IMR-90 (cell line): ENCODE results near the gene CHST3. TPM values are rescaled to one million over a fixed set of nuclear protein-coding genes. Genes with fewer than 3 reads are reported as not detected.

ENCODE experiments used
- ATAC-seq: fragments of 200-7000 bp; cut with Tn5 transposase; 2 replicates; pipeline ENCODE4 v1.9.1; 2020; ENCODE audit warnings: low read depth, mild to moderate bottlenecking, moderate library complexity
- BruUV-seq: library from RNA; stranded (reverse); fragments of 400-500 nt; replicated peaks from 2 replicates; lab custom pipeline; 2021; lab: Mats Ljungman, UMichigan
- CTCF ChIA-PET: fragments of 300-600 bp; formaldehyde crosslinking; extraction: SDS; loops from one replicate; lab custom pipeline; 2021; ENCODE audit warnings: antibody characterized with exemption; lab: Yijun Ruan, JAX
- POLR2A ChIA-PET: fragments of 300-600 bp; sonication (Branson Sonifier 250); formaldehyde crosslinking; loops from one replicate; lab custom pipeline; 2022; ENCODE audit warnings: antibody characterized with exemption; ENCODE audit not compliant: unreplicated experiment; lab: Charles Lee
- DNase-seq: peaks from one replicate; pipeline ENCODE4 v3.0.0; 2013
- H2AFZ ChIP-seq: replicated peaks from 2 replicates; pipeline ENCODE3; 2013; ENCODE audit warnings: low read length, mild to moderate bottlenecking; ENCODE audit not compliant: poor library complexity
- H2AK5ac ChIP-seq: 2 replicates; pipeline ENCODE4 v1.6.1; 2013; ENCODE audit warnings: low read depth, low read length, inconsistent platforms
- H2AK9ac ChIP-seq: replicated peaks from 2 replicates; pipeline ENCODE3; 2013; ENCODE audit warnings: mild to moderate bottlenecking, low read depth, low read length, moderate library complexity; ENCODE audit not compliant: poor library complexity
- H2BK120ac ChIP-seq: 2 replicates; pipeline ENCODE4 v1.6.1; 2013; ENCODE audit warnings: low read depth, low read length, inconsistent platforms
- H2BK15ac ChIP-seq: 3 replicates; pipeline ENCODE4 v1.6.1; 2013; ENCODE audit warnings: low read depth, low read length, inconsistent platforms
- H2BK20ac ChIP-seq: 2 replicates; pipeline ENCODE4 v1.6.1; 2013; ENCODE audit warnings: low read depth, mild to moderate bottlenecking, inconsistent platforms, low read length, moderate library complexity
- H2BK5ac ChIP-seq: 2 replicates; pipeline ENCODE4 v1.6.1; 2013; ENCODE audit warnings: mild to moderate bottlenecking, low read depth, low read length, inconsistent platforms; ENCODE audit not compliant: poor library complexity, severe bottlenecking
- H3K14ac ChIP-seq: replicated peaks from 2 replicates; pipeline ENCODE4 v1.6.1; 2013; ENCODE audit warnings: low read depth, low read length, inconsistent platforms
- H3K18ac ChIP-seq: 2 replicates; pipeline ENCODE4 v1.6.1; 2013; ENCODE audit warnings: low read depth, low read length, control low read depth
- H3K23ac ChIP-seq: 2 replicates; pipeline ENCODE4 v1.6.1; 2013; ENCODE audit warnings: low read depth, low read length, inconsistent platforms
- H3K27ac ChIP-seq: 2 replicates; pipeline ENCODE4 v1.5.1; 2013; ENCODE audit warnings: mild to moderate bottlenecking, control low read depth, low read length; ENCODE audit not compliant: insufficient read depth
- H3K27me3 ChIP-seq: 2 replicates; pipeline ENCODE4 v1.6.1; 2013; ENCODE audit warnings: low read length; ENCODE audit not compliant: control insufficient read depth, insufficient read depth
- H3K36me3 ChIP-seq: 2 replicates; pipeline ENCODE4 v1.6.1; 2013; ENCODE audit warnings: low read length, mixed read lengths; ENCODE audit not compliant: control insufficient read depth, insufficient read depth
- H3K4ac ChIP-seq: 2 replicates; pipeline ENCODE4 v1.6.1; 2013; ENCODE audit warnings: low read depth, low read length, inconsistent platforms
- H3K4me1 ChIP-seq: 2 replicates; pipeline ENCODE4 v1.6.1; 2013; ENCODE audit warnings: low read length, mixed read lengths; ENCODE audit not compliant: control insufficient read depth, insufficient read depth
- H3K4me2 ChIP-seq: 2 replicates; pipeline ENCODE4 v1.6.1; 2013; ENCODE audit warnings: low read depth, mild to moderate bottlenecking, control low read depth, low read length, moderate library complexity
- H3K4me3 ChIP-seq: 2 replicates; pipeline ENCODE4 v1.5.1; 2013; ENCODE audit warnings: low read depth, mild to moderate bottlenecking, control low read depth, low read length, moderate library complexity; ENCODE audit not compliant: insufficient read depth
- H3K56ac ChIP-seq: 2 replicates; pipeline ENCODE4 v1.6.1; 2013; ENCODE audit warnings: low read length, inconsistent platforms; ENCODE audit not compliant: insufficient read depth; ENCODE audit errors: extremely low read depth
- H3K79me1 ChIP-seq, 2 experiments: 2 replicates each; pipeline ENCODE4 v1.6.1; 2013; ENCODE audit warnings: low read length in 2 of 2, inconsistent platforms in 1 of 2, low read depth in 1 of 2
- H3K9ac ChIP-seq: 2 replicates; pipeline ENCODE4 v1.6.1; 2013; ENCODE audit warnings: low read depth, low read length, control low read depth
- H3K9me1 ChIP-seq: 2 replicates; pipeline ENCODE4 v1.6.1; 2013; ENCODE audit warnings: low read length, inconsistent platforms; ENCODE audit not compliant: insufficient read depth
- H3K9me3 ChIP-seq: 2 replicates; pipeline ENCODE4 v1.6.1; 2013; ENCODE audit warnings: low read length; ENCODE audit not compliant: control insufficient read depth, insufficient read depth
- H4K20me1 ChIP-seq: 2 replicates; pipeline ENCODE4 v1.6.1; 2013; ENCODE audit warnings: low read length, inconsistent platforms; ENCODE audit not compliant: insufficient read depth
- H4K5ac ChIP-seq: 2 replicates; pipeline ENCODE4 v1.6.1; 2013; ENCODE audit warnings: mild to moderate bottlenecking, low read depth, low read length, control low read depth
- H4K8ac ChIP-seq, 2 experiments: 2 replicates each; pipeline ENCODE4 v1.6.1; 2013; ENCODE audit warnings: low read depth in 2 of 2, low read length in 2 of 2, control low read depth in 1 of 2, inconsistent platforms in 1 of 2
- H4K91ac ChIP-seq: 2 replicates; pipeline ENCODE4 v1.6.1; 2013; ENCODE audit warnings: low read depth, low read length, inconsistent platforms; ENCODE audit not compliant: insufficient read depth
- whole genome bisulfite sequencing, 2 experiments: methylation state at CpG; one replicate each; pipeline versions ENCODE4 v1.1.5 to v1.1.7; 2013; ENCODE audit warnings: missing lambda C conversion rate in 2 of 2; ENCODE audit not compliant: insufficient read length in 1 of 2; ENCODE audit errors: extremely low coverage in 2 of 2; 5-methylcytosine and 5-hydroxymethylcytosine counted together
- dilution Hi-C: fragments of 300-500 bp; cut with HindIII; formaldehyde crosslinking; loops from one replicate; pipeline ENCODE4 v1.14.3; 2018; ENCODE audit warnings: low sequenced_read_pairs; ENCODE audit not compliant: unreplicated experiment
- in situ Hi-C: fragments of 300-500 bp; cut with MboI; formaldehyde crosslinking; loops from 3 replicates; pipeline ENCODE4 v1.14.3; 2019; ENCODE audit warnings: low sequenced_read_pairs, inconsistent platforms, mixed read lengths
- intact Hi-C: fragments of 100-400 bp; cut with micrococcal nuclease; formaldehyde crosslinking; loops from 2 replicates; pipeline ENCODE4 v1.10.0; 2022
- polyA plus RNA-seq, 3 experiments: library from polyadenylated mRNA; depleted of rRNA; stranded (reverse); fragments of >200 nt; gene quantifications; 2 replicates each; pipeline ENCODE4 v1.2.3, GENCODE V29; 2012; ENCODE audit warnings: low replicate concordance in 1 of 3
- total RNA-seq: library from RNA; depleted of rRNA; stranded (reverse); fragments of >200 nt; gene quantifications from 2 replicates; pipeline ENCODE4 v1.2.3, GENCODE V29; 2012
- TF ChIP-seq, protein P1 (sequence below): fragments of 150-350 bp; IDR thresholded peaks from 2 replicates; pipeline ENCODE4 v1.6.1; 2016; ENCODE audit warnings: low read depth, mild to moderate bottlenecking, low read length, moderate library complexity, borderline replicate concordance

Gene CHST3
- total and polyA plus RNA-seq, 2 of the 4 experiments (the other 2 are of a cell fraction) = 8.6 to 9.0 TPM

DNA sequence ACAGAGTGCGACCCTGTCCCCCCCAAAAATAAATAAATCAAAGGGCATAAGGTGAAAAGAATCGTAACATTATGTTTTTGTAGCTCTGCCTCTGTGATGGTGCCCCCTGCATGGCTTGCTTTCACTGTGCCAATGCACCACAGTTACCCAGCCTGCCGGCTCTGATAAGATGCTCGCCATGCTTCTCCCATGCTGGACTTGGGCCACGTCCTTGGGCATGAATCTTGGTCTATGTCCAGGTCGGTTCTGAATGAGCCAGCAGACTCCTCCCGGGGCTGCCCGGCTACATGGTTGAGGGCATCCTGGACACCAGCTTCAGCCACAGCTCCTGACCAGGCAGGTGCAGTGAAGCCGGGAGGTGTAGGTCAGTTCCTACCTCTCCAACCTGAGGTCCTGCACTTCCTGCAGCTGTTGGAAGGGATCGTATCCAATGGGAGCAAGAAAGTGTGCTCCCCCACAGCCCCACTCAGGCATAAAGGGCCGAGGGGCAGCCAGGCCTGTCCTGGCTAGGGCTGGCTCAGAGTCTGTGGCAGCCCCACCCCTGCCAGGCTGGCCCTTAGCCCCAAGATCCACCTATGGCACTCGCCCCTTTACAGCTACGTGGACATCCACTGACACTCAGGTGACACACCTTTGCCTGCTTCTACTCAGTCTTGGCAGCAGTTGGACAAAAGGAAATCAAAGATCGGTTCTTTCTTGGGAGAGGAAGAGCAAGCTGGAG is 34.1 kb downstream of the CHST3 start:
- H3K27ac ChIP-seq = peak overlapping the region; percentile 80
- TF ChIP-seq, protein P1, sequence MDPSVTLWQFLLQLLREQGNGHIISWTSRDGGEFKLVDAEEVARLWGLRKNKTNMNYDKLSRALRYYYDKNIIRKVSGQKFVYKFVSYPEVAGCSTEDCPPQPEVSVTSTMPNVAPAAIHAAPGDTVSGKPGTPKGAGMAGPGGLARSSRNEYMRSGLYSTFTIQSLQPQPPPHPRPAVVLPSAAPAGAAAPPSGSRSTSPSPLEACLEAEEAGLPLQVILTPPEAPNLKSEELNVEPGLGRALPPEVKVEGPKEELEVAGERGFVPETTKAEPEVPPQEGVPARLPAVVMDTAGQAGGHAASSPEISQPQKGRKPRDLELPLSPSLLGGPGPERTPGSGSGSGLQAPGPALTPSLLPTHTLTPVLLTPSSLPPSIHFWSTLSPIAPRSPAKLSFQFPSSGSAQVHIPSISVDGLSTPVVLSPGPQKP = no peak
- H3K23ac ChIP-seq = no peak overlapping the region
- H4K5ac ChIP-seq = peak overlapping the region; percentile 35; the same call in 1 of the 2 replicates
- peak overlapping the region; percentile 97 for H2AK9ac ChIP-seq
- no peaks in the 10 kb centered on the region for H4K20me1 ChIP-seq
- peaks cover 33 to 84% of the 10 kb centered on the region in 2 experiments for H3K79me1 ChIP-seq
- DNase-seq = no peak
- 0 out of 2 replicates have a peak overlapping the region, but pooled peaks have one; percentile 11 for H3K4me2 ChIP-seq
- peak overlapping the region; percentile 4; the same call in 1 of the 2 replicates for H3K18ac ChIP-seq
- H3K9me1 ChIP-seq = peaks cover 28% of the 10 kb centered on the region
- 58% methylated on average over 8 of the region's 14 CpGs; no CpG with 5 or more reads in 1 of the 2 experiments for WGBS, 2 experiments
- H2BK20ac ChIP-seq = peak overlapping the region; percentile 8; the same call in 1 of the 2 replicates
- peak overlapping the region; percentile 2 for H2BK5ac ChIP-seq
- peak overlapping the region; percentile 85 for H2AFZ ChIP-seq
- 0 out of 2 replicates have a peak overlapping the region, but pooled peaks have one; percentile 56 for H3K14ac ChIP-seq
- no peak overlapping the region for H3K56ac ChIP-seq
- no peak for ATAC-seq
- POLR2A ChIA-PET = interaction anchor here (1.0 kb wide), 1 partner anchor 11 kb away, joined by 4 read pairs; no protein-coding TSS in a partner anchor
- no peaks in the 10 kb centered on the region for H3K27me3 ChIP-seq
- in situ Hi-C loops (no loop called here), dilution Hi-C loops (no loop called here), intact Hi-C loops (no loop called here)
- H3K9me3 ChIP-seq = no peaks in the 10 kb centered on the region
- H2BK120ac ChIP-seq = peak overlapping the region; percentile 80
- no peak overlapping the region for H3K4me3 ChIP-seq
- peak overlapping the region; percentile 47; the same call in 1 of the 3 replicates for H2BK15ac ChIP-seq
- CTCF ChIA-PET = interaction anchor here (1.0 kb wide), 1 partner anchor 28 kb away, joined by 3 read pairs; no protein-coding TSS in a partner anchor
- no peak overlapping the region for H3K9ac ChIP-seq
- peaks cover 36% of the 10 kb centered on the region for H3K4me1 ChIP-seq
- peak overlapping the region; percentile 40; the same call in 1 of the 2 replicates for H4K91ac ChIP-seq
- no peaks in the 10 kb centered on the region for H3K36me3 ChIP-seq
- BruUV-seq = no TSS peak
- H4K8ac ChIP-seq = peak overlapping the region; percentile 4 to 37; a peak in 2 of 4 replicates
- peak overlapping the region; percentile 77 for H3K4ac ChIP-seq
- H2AK5ac ChIP-seq = peak overlapping the region; percentile 46; the same call in 1 of the 2 replicates
